ENCODE measurements around the gene METTL16. TPM values are rescaled to one million over a fixed set of nuclear protein-coding genes. Genes with fewer than 3 reads are reported as not detected.

The METTL16 gene
- total and polyA plus RNA-seq, 2 of the 4 experiments (the other 2 are of a cell fraction), result 11.8 to 15.4 TPM

GRCh38 chr17:2508035-2508434 is 3.7 kb downstream of the METTL16 start:
- Histone ChIP-seq H2AK5ac (ENCODE audit: low read depth, low read length) (no peak overlapping the region), H3K56ac (ENCODE audit: extremely low read depth, insufficient read depth, low read length) (no peak overlapping the region), H3K4me1 (ENCODE audit: control insufficient read depth, insufficient read depth, low read length) (no peaks in the 10 kb centered on the region; the same call in 1 of the 2 replicates), H4K5ac (ENCODE audit: low read depth, low read length) (no peak overlapping the region), H3K23ac (ENCODE audit: low read depth, low read length) (no peak overlapping the region), H4K20me1 (ENCODE audit: insufficient read depth, low read length) (peaks cover 4% of the 10 kb centered on the region; the same call in 1 of the 2 replicates), H2BK120ac (ENCODE audit: low read depth, low read length) (no peak overlapping the region), H3K9me1 (ENCODE audit: insufficient read depth, low read length) (peaks cover 3% of the 10 kb centered on the region), H2BK15ac (ENCODE audit: low read depth, low read length) (no peak overlapping the region), H3K79me1 (ENCODE audit: low read depth in 1 of 2, low read length in 2 of 2) (peaks cover 28 to 50% of the 10 kb centered on the region in 2 experiments), H4K8ac (ENCODE audit: low read depth in 2 of 2, low read length in 2 of 2) (no peak overlapping the region), H3K18ac (ENCODE audit: low read depth, low read length) (no peak overlapping the region), H2BK5ac (ENCODE audit: low read depth, low read length, poor library complexity, severe bottlenecking) (no peak overlapping the region), H2AFZ (replicated peaks; ENCODE audit: low read length, poor library complexity) (no peak overlapping the region), H3K27ac (ENCODE audit: insufficient read depth, low read length) (no peak overlapping the region), H3K9me3 (ENCODE audit: control insufficient read depth, insufficient read depth, low read length) (no peaks in the 10 kb centered on the region), H3K27me3 (ENCODE audit: control insufficient read depth, insufficient read depth, low read length) (no peaks in the 10 kb centered on the region), H3K4me3 (ENCODE audit: insufficient read depth, low read depth, low read length) (no peak overlapping the region), H4K91ac (ENCODE audit: insufficient read depth, low read depth, low read length) (no peak overlapping the region), H2AK9ac (replicated peaks; ENCODE audit: low read depth, low read length, poor library complexity) (no peak overlapping the region), H3K9ac (ENCODE audit: low read depth, low read length) (no peak overlapping the region), H2BK20ac (ENCODE audit: low read depth, low read length) (no peak overlapping the region), H3K4ac (ENCODE audit: low read depth, low read length) (no peak overlapping the region), H3K36me3 (ENCODE audit: control insufficient read depth, insufficient read depth, low read length) (no peaks in the 10 kb centered on the region), H3K14ac (replicated peaks; ENCODE audit: low read depth, low read length) (no peak overlapping the region), H3K4me2 (ENCODE audit: low read depth, low read length) (no peak overlapping the region)
- in situ Hi-C loops (cut with MboI; ENCODE audit: low sequenced_read_pairs), result no loop called here
- CTCF ChIA-PET, result no interaction called here
- TF ChIP-seq RFX5 (IDR thresholded peaks at IDR 0.05; ENCODE audit: low read depth, low read length) (no peak), MAFK (IDR thresholded peaks at IDR 0.05; ENCODE audit: low read depth, low read length) (no peak), RAD21 (IDR thresholded peaks at IDR 0.05; ENCODE audit: low read length) (no peak), NFE2L2 (IDR thresholded peaks at IDR 0.05; ENCODE audit: low read depth, low read length) (no peak), ELK1 (IDR thresholded peaks at IDR 0.05; ENCODE audit: borderline replicate concordance, low read depth, low read length) (no peak), POLR2A (IDR thresholded peaks at IDR 0.05; ENCODE audit: low read depth, low read length) (no peak), CEBPB (IDR thresholded peaks at IDR 0.05; ENCODE audit: low read depth, low read length) (no peak), CHD1 (IDR thresholded peaks at IDR 0.05; ENCODE audit: low read depth, low read length) (no peak), RCOR1 (IDR thresholded peaks at IDR 0.05; ENCODE audit: insufficient replicate concordance, low read length) (no peak), SMC3 (IDR thresholded peaks at IDR 0.05; ENCODE audit: low read depth, low read length) (no peak), BHLHE40 (IDR thresholded peaks at IDR 0.05; ENCODE audit: low read depth, low read length) (no peak), FOS (IDR thresholded peaks at IDR 0.05; ENCODE audit: low read depth, low read length) (no peak), CTCF (conservative IDR thresholded peaks at IDR 0.05; ENCODE audit: low read depth, low read length) (no peak), MXI1 (IDR thresholded peaks at IDR 0.05; ENCODE audit: borderline replicate concordance, low read depth, low read length) (no peak), USF2 (IDR thresholded peaks at IDR 0.05; ENCODE audit: low read depth, low read length) (no peak), MAZ (IDR thresholded peaks at IDR 0.05; ENCODE audit: borderline replicate concordance, low read depth, low read length) (no peak)
- dilution Hi-C loops (cut with HindIII; ENCODE audit: low sequenced_read_pairs, unreplicated experiment), result no loop called here
- POLR2A ChIA-PET (ENCODE audit: unreplicated experiment), result no interaction called here
- no TSS peak for BruUV-seq (replicated peaks)
- WGBS, 2 experiments (ENCODE audit: extremely low coverage in 2 of 2, insufficient read length in 1 of 2), result no CpG with 5 or more reads among the region's 1 CpG
- DNase-seq, result no peak
- intact Hi-C loops (cut with micrococcal nuclease), result no loop called here
- no peak for ATAC-seq (ENCODE audit: low read depth)
